Activated CD4-positive, alpha-beta T cell treated with anti-CD3 and anti-CD28 coated beads for 4 hours (primary cell): ENCODE measurements around the gene LBP.
"Not testable (repeated sequence)": the region's sequence is repeated elsewhere in the genome, so short reads cannot be mapped to it uniquely, and the experiment has no call there.

ENCODE experiments used
- DNase-seq, 2 donors: peaks; one replicate each; pipeline ENCODE4 v3.0.0-alpha.2; 2020

LBP gene

DNA sequence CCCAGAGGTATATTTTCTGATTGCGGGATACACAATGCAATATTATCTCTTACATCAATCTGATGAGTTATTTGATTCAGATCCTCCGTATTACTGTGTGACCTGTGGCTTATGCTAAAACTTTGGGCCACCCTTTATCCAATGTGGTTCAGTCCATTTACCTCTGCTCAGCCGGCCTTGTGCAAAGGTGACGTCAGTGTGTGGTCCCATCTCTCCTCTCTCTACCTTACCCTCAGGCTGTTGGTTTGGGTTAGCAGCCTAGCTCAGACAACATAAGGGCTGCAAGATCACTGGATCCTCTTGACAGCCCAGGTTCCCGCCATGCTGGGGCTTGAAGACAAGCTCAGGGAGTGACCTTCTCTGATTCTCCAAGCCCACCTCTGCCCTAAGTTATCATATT lies 55.8 kb downstream of the LBP start:
- no peak for DNase-seq

GRCh38 chr20:38402816-38403215 lies 56.5 kb downstream of the LBP start:
- no peak for DNase-seq

DNA sequence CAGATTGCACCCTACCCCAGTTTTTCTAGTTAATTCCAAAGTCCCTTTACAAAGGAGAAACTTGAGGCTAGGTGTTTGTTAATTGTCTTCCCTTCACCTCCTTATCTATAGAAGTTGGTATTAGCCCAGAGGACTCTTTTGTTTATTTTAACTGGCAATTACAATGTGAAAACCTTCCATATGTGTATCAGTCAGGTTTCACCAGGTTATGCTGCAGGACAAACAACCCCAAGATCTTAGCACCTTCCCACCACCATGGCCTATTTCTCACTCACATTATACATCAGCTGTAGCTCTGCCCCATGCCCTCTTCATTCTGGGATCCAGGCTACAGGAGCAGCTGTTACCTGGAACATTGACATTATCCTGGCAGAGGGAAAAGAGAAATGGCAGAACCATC lies 57.7 kb downstream of the LBP start:
- no peak for DNase-seq

DNA sequence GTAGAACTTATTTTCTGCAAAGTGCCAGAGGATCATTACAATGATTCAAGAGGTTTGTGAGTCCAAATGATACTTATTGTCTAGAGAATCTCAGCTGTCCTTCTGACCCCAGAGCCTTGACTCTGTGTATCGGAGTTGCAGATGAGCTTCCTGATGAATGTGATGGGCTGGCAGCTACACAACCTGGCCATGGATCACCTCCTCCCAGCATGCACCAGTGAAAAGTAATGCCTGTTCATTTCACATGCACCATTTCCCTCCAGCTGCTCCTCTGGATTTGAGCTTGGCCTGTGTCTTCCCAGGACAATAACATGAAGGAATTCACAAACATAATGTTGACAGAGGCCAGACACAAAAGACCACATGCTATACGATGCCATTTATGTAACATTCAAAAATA lies 58.9 kb downstream of the LBP start:
- no peak for DNase-seq

GRCh38 chr20:38406476-38406875 lies 60.2 kb downstream of the LBP start:
- no peak for DNase-seq

- no peak for DNase-seq
These were observed 61.0 kb downstream of the LBP start for GRCh38 chr20:38407321-38407720.

DNA sequence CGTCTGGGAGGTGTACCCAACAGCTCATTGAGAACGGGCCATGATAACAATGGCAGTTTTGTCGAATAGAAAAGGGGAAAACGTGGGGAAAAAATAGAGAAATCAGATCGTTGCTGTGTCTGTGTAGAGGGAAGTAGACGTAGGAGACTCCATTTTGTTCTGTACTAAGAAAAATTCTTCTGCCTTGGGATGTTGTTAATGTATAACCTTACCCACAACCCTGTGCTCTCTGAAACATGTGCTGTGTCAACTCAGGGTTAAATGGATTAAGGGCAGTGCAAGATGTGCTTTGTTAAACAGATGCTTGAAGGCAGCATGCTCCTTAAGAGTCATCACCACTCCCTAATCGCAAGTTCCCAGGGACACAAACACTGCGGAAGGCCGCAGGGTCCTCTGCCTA lies 61.5 kb downstream of the LBP start:
- not testable (repeated sequence) for DNase-seq

DNA sequence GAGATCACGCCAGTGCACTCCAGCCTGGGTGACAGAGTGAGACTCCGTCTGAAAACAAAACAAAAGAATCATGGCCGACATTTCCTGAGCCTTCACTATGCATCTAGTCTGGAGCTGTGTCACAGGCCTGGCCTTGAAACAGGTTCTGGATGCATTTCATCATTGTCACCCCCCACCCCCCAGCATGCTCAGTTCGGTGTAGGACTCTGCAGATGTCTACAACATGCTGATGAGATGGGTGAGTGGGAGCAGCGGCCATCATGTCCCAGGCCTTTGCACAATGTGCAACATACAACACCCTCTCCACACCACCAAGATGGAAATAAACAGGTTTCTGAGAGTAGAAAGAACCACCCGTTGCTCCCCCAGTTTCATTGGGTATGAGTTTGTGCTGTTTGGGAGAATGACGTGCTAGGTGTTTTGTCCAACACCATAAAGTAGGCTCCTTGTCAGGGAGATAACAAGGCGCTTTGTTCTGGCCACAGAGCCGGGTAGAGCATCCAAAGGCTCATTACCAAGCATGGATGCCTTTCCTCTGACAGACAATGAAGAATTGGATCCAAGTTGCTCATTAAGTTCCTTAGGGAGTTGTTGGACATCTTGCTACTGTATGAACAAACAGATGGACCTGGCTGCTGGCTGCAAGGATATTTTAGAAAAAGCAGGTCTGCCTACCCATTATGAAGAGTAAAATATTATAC lies 66.7 kb downstream of the LBP start:
- DNase-seq, result no peak

- no peak for DNase-seq
These were observed 68.6 kb downstream of the LBP start for GRCh38 chr20:38414769-38415450.

GRCh38 chr20:38418509-38419204 lies 72.4 kb downstream of the LBP start:
- DNase-seq, result no peak

GRCh38 chr20:38420388-38421085 lies 74.3 kb downstream of the LBP start:
- no peak for DNase-seq

- DNase-seq, result no peak
These were observed 75.6 kb downstream of the LBP start for GRCh38 chr20:38421915-38422314.

DNA sequence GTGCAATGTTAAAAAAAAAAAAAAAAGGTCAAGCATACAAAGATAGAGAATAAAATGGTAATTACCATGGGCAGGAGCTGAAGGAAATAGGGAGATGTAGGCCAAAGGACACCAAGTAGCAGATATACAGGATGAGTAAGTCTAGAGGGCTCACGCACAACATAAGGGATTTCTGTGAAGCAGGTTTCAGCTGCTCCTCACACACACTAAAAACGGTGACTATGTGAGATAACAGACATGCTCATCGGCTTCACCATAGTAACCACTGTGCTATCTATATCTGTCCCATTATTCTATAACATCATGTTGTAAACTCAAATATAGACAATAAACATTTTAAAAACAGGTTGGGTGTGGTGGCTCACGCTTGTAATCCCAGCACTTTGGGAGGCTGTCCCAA lies 77.3 kb downstream of the LBP start:
- DNase-seq, result no peak

DNA sequence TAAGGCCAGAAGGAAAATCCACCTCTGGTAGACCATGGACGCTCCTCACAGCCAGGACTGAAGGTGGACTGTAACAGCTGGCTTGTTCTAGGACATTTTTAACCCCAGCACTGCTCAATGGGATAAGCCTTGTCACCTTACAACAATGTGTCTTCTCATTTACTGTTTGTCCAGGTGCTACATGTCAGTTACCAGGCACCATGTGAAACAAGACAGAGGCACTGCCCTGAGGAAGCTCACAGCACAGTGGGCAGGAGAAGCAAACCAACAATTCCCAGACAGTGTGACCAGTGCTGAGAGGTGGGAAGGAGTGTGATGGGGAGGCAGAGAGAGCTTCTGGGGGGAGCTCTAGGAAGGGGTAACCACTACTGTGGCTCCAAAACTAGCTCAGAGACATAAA lies 78.1 kb downstream of the LBP start:
- DNase-seq, result no peak

GRCh38 chr20:38426006-38426897 lies 80.0 kb downstream of the LBP start:
- peak in 1 of 2 donors; percentile 26 for DNase-seq
